ENCODE results near the gene FEM1B.

GRCh38 chr15:68300115-68300940 lies 22.8 kb downstream of the FEM1B start:
- TF ChIP-seq CTCF (IDR thresholded peaks at IDR 0.05) (no peak), ZFX (IDR thresholded peaks at IDR 0.05; ENCODE audit: borderline replicate concordance) (no peak)

Data from 22Rv1 (cell line).